PFSK-1 (cell line): ENCODE data around the gene HMMR.

Source experiments
- FOXP2 ChIP-seq: optimal IDR thresholded peaks from 2 replicates; pipeline ENCODE3; 2011; ENCODE audit warnings: borderline replicate concordance, control low read depth, inconsistent platforms; ENCODE audit not compliant: insufficient read depth; ENCODE audit errors: extremely low read length, extremely low read depth
- POLR2AphosphoS5 ChIP-seq: IDR thresholded peaks from 2 replicates; pipeline ENCODE4 v1.6.1; 2012; ENCODE audit warnings: low read depth, mild to moderate bottlenecking, control low read depth, low read length, moderate library complexity
- REST ChIP-seq, 2 experiments: IDR thresholded peaks; 2 replicates each; pipeline versions ENCODE4 v1.6.1 to v1.8.0; 2011 to 2012; ENCODE audit warnings: low read depth in 2 of 2, low read length in 2 of 2, control low read depth in 1 of 2, inconsistent platforms in 1 of 2, mild to moderate bottlenecking in 1 of 2, moderate library complexity in 1 of 2; ENCODE audit not compliant: insufficient read depth in 1 of 2
- SIN3A ChIP-seq: IDR thresholded peaks from 2 replicates; pipeline ENCODE4 v1.6.1; 2012; ENCODE audit warnings: mild to moderate bottlenecking, low read length, moderate library complexity, borderline replicate concordance; ENCODE audit not compliant: insufficient read depth
- TAF1 ChIP-seq: IDR thresholded peaks from 2 replicates; pipeline ENCODE4 v1.6.1; 2012; ENCODE audit warnings: low read length, control low read depth, borderline replicate concordance; ENCODE audit not compliant: insufficient read depth

HMMR gene

GRCh38 chr5:163473635-163474243, 13.3 kb downstream of the HMMR start:
- TF ChIP-seq SIN3A (no peak), FOXP2 (no peak), POLR2AphosphoS5 (no peak), REST (IDR thresholded peaks at IDR 0.05; ENCODE audit: insufficient read depth in 1 of 2, low read depth in 2 of 2, low read length in 2 of 2) (no peak), TAF1 (no peak)

- no peak for TF ChIP-seq POLR2AphosphoS5
- no peak for TF ChIP-seq REST (IDR thresholded peaks at IDR 0.05; ENCODE audit: insufficient read depth in 1 of 2, low read depth in 2 of 2, low read length in 2 of 2)
- TF ChIP-seq SIN3A = no peak
- TF ChIP-seq FOXP2 = no peak
- no peak for TF ChIP-seq TAF1
Measured at GRCh38 chr5:163475411-163475810, 15.0 kb downstream of the HMMR start.

GRCh38 chr5:163478126-163478981, 17.9 kb downstream of the HMMR start:
- TF ChIP-seq TAF1 (no peak), POLR2AphosphoS5 (no peak), REST (IDR thresholded peaks at IDR 0.05; ENCODE audit: insufficient read depth in 1 of 2, low read depth in 2 of 2, low read length in 2 of 2) (no peak), FOXP2 (no peak), SIN3A (no peak)

GRCh38 chr5:163478982-163479271, 18.5 kb downstream of the HMMR start:
- TF ChIP-seq SIN3A (no peak), POLR2AphosphoS5 (no peak), TAF1 (no peak), FOXP2 (no peak), REST (IDR thresholded peaks at IDR 0.05; ENCODE audit: insufficient read depth in 1 of 2, low read depth in 2 of 2, low read length in 2 of 2) (no peak)
